ENCODE data around the gene TEC. TPM values are rescaled to one million over a fixed set of nuclear protein-coding genes. Genes with fewer than 3 reads are reported as not detected.
A peak's percentile ranks its signal among the peaks of the same experiment; 100 is the strongest.

TEC gene
- total and polyA plus RNA-seq, 4 donors: 0.98 to 2.6 (median 1.6) TPM

- H3K27ac ChIP-seq (ENCODE audit: low read depth, low read length): no peak overlapping the region
- no peaks in the 10 kb centered on the region for H3K4me1 ChIP-seq (ENCODE audit: control insufficient read depth, insufficient read depth, low read length)
- no peaks in the 10 kb centered on the region for H3K36me3 ChIP-seq (ENCODE audit: control insufficient read depth, insufficient read depth, low read length)
- no peak overlapping the region for H3K4me3 ChIP-seq (ENCODE audit: low read depth, low read length)
- H3K27me3 ChIP-seq (ENCODE audit: control insufficient read depth, insufficient read depth, low read length): no peaks in the 10 kb centered on the region
- no peaks in the 10 kb centered on the region for H3K9me3 ChIP-seq (ENCODE audit: control insufficient read depth, insufficient read depth, low read length)
- DNase-seq (ENCODE audit: low read depth in 4 of 6, low spot score in 6 of 6): no peak
These were observed 58.7 kb downstream of the TEC start for GRCh38 chr4:48210966-48211328.

- DNase-seq (ENCODE audit: low read depth in 4 of 6, low spot score in 6 of 6): peak in 1 of 6 donors; percentile 83
- Histone ChIP-seq H3K4me3 (ENCODE audit: low read depth, low read length) (no peak overlapping the region), H3K4me1 (ENCODE audit: control insufficient read depth, insufficient read depth, low read length) (no peaks in the 10 kb centered on the region), H3K36me3 (ENCODE audit: control insufficient read depth, insufficient read depth, low read length) (no peaks in the 10 kb centered on the region), H3K9me3 (ENCODE audit: control insufficient read depth, insufficient read depth, low read length) (no peaks in the 10 kb centered on the region), H3K27me3 (ENCODE audit: control insufficient read depth, insufficient read depth, low read length) (no peaks in the 10 kb centered on the region), H3K27ac (ENCODE audit: low read depth, low read length) (no peak overlapping the region)
- WGBS (ENCODE audit: insufficient coverage): no CpG with 5 or more reads among the region's 2 CpGs
These were observed 64.0 kb downstream of the TEC start for GRCh38 chr4:48205626-48206025.

- H3K27ac ChIP-seq (ENCODE audit: low read depth, low read length): no peak overlapping the region
- no peaks in the 10 kb centered on the region for H3K4me1 ChIP-seq (ENCODE audit: control insufficient read depth, insufficient read depth, low read length)
- no peaks in the 10 kb centered on the region for H3K36me3 ChIP-seq (ENCODE audit: control insufficient read depth, insufficient read depth, low read length)
- H3K27me3 ChIP-seq (ENCODE audit: control insufficient read depth, insufficient read depth, low read length): no peaks in the 10 kb centered on the region
- no peaks in the 10 kb centered on the region for H3K9me3 ChIP-seq (ENCODE audit: control insufficient read depth, insufficient read depth, low read length)
- 78% methylated on average over 2 of the region's 2 CpGs for WGBS (ENCODE audit: insufficient coverage)
- DNase-seq (ENCODE audit: low read depth in 4 of 6, low spot score in 6 of 6): peak in 1 of 6 donors; percentile 34
- H3K4me3 ChIP-seq (ENCODE audit: low read depth, low read length): no peak overlapping the region
These were observed 64.5 kb downstream of the TEC start for GRCh38 chr4:48205107-48205506.

- no peaks in the 10 kb centered on the region for H3K9me3 ChIP-seq (ENCODE audit: control insufficient read depth, insufficient read depth, low read length)
- no peaks in the 10 kb centered on the region for H3K36me3 ChIP-seq (ENCODE audit: control insufficient read depth, insufficient read depth, low read length)
- 65% methylated on average over 2 of the region's 3 CpGs for WGBS (ENCODE audit: insufficient coverage)
- H3K4me3 ChIP-seq (ENCODE audit: low read depth, low read length): no peak overlapping the region
- DNase-seq (ENCODE audit: low read depth in 4 of 6, low spot score in 6 of 6): peak in 2 of 6 donors; percentile 8 to 18
- no peak overlapping the region for H3K27ac ChIP-seq (ENCODE audit: low read depth, low read length)
- no peaks in the 10 kb centered on the region for H3K27me3 ChIP-seq (ENCODE audit: control insufficient read depth, insufficient read depth, low read length)
- no peaks in the 10 kb centered on the region for H3K4me1 ChIP-seq (ENCODE audit: control insufficient read depth, insufficient read depth, low read length)
These were observed 65.8 kb downstream of the TEC start for GRCh38 chr4:48203819-48204218.

GRCh38 chr4:48197643-48198237 lies 71.9 kb downstream of the TEC start:
- no peaks in the 10 kb centered on the region for H3K9me3 ChIP-seq (ENCODE audit: control insufficient read depth, insufficient read depth, low read length)
- no peak for DNase-seq (ENCODE audit: low read depth in 4 of 6, low spot score in 6 of 6)
- H3K27ac ChIP-seq (ENCODE audit: low read depth, low read length): no peak overlapping the region
- H3K27me3 ChIP-seq (ENCODE audit: control insufficient read depth, insufficient read depth, low read length): no peaks in the 10 kb centered on the region
- H3K36me3 ChIP-seq (ENCODE audit: control insufficient read depth, insufficient read depth, low read length): no peaks in the 10 kb centered on the region
- H3K4me1 ChIP-seq (ENCODE audit: control insufficient read depth, insufficient read depth, low read length): no peaks in the 10 kb centered on the region
- no peak overlapping the region for H3K4me3 ChIP-seq (ENCODE audit: low read depth, low read length)
- 97% methylated on average over 3 of the region's 5 CpGs for WGBS (ENCODE audit: insufficient coverage)

- Histone ChIP-seq H3K27ac (ENCODE audit: low read depth, low read length) (no peak overlapping the region), H3K4me3 (ENCODE audit: low read depth, low read length) (no peak overlapping the region), H3K9me3 (ENCODE audit: control insufficient read depth, insufficient read depth, low read length) (no peaks in the 10 kb centered on the region), H3K27me3 (ENCODE audit: control insufficient read depth, insufficient read depth, low read length) (no peaks in the 10 kb centered on the region), H3K36me3 (ENCODE audit: control insufficient read depth, insufficient read depth, low read length) (no peaks in the 10 kb centered on the region), H3K4me1 (ENCODE audit: control insufficient read depth, insufficient read depth, low read length) (no peaks in the 10 kb centered on the region)
- 94% methylated on average over 3 of the region's 9 CpGs for WGBS (ENCODE audit: insufficient coverage)
- DNase-seq (ENCODE audit: low read depth in 4 of 6, low spot score in 6 of 6): no peak
These were observed 72.7 kb downstream of the TEC start for GRCh38 chr4:48196758-48197504.

- H3K27ac ChIP-seq (ENCODE audit: low read depth, low read length): no peak overlapping the region
- no peak for DNase-seq (ENCODE audit: low read depth in 4 of 6, low spot score in 6 of 6)
- WGBS (ENCODE audit: insufficient coverage): 72% methylated on average over 2 of the region's 3 CpGs
These were observed 73.8 kb downstream of the TEC start for GRCh38 chr4:48195853-48196252.

GRCh38 chr4:48195374-48195773 lies 74.3 kb downstream of the TEC start:
- Histone ChIP-seq H3K4me1 (ENCODE audit: control insufficient read depth, insufficient read depth, low read length) (no peaks in the 10 kb centered on the region), H3K27ac (ENCODE audit: low read depth, low read length) (no peak overlapping the region), H3K36me3 (ENCODE audit: control insufficient read depth, insufficient read depth, low read length) (no peaks in the 10 kb centered on the region), H3K4me3 (ENCODE audit: low read depth, low read length) (no peak overlapping the region), H3K9me3 (ENCODE audit: control insufficient read depth, insufficient read depth, low read length) (no peaks in the 10 kb centered on the region), H3K27me3 (ENCODE audit: control insufficient read depth, insufficient read depth, low read length) (no peaks in the 10 kb centered on the region)
- WGBS (ENCODE audit: insufficient coverage): no CpG with 5 or more reads among the region's 3 CpGs
- peak in 1 of 6 donors; percentile 34 for DNase-seq (ENCODE audit: low read depth in 4 of 6, low spot score in 6 of 6)

More at GRCh38 chr4:48195853-48196252, 73.8 kb downstream of the TEC start:
- H3K27me3 ChIP-seq (ENCODE audit: control insufficient read depth, insufficient read depth, low read length): no peaks in the 10 kb centered on the region
- H3K9me3 ChIP-seq (ENCODE audit: control insufficient read depth, insufficient read depth, low read length): no peaks in the 10 kb centered on the region
- no peak overlapping the region for H3K4me3 ChIP-seq (ENCODE audit: low read depth, low read length)
- H3K4me1 ChIP-seq (ENCODE audit: control insufficient read depth, insufficient read depth, low read length): no peaks in the 10 kb centered on the region
- H3K36me3 ChIP-seq (ENCODE audit: control insufficient read depth, insufficient read depth, low read length): no peaks in the 10 kb centered on the region

- no peak for DNase-seq (ENCODE audit: low read depth in 4 of 6, low spot score in 6 of 6)
- Histone ChIP-seq H3K9me3 (ENCODE audit: control insufficient read depth, insufficient read depth, low read length) (no peaks in the 10 kb centered on the region), H3K36me3 (ENCODE audit: control insufficient read depth, insufficient read depth, low read length) (no peaks in the 10 kb centered on the region), H3K27ac (ENCODE audit: low read depth, low read length) (no peak overlapping the region), H3K27me3 (ENCODE audit: control insufficient read depth, insufficient read depth, low read length) (no peaks in the 10 kb centered on the region), H3K4me1 (ENCODE audit: control insufficient read depth, insufficient read depth, low read length) (no peaks in the 10 kb centered on the region), H3K4me3 (ENCODE audit: low read depth, low read length) (no peak overlapping the region)
- no CpG with 5 or more reads among the region's 1 CpG for WGBS (ENCODE audit: insufficient coverage)
These were observed 74.7 kb downstream of the TEC start for GRCh38 chr4:48194971-48195370.

GRCh38 chr4:48193921-48194468 lies 75.6 kb downstream of the TEC start:
- no peak overlapping the region for H3K27ac ChIP-seq (ENCODE audit: low read depth, low read length)
- WGBS (ENCODE audit: insufficient coverage): 100% methylated on average over 1 of the region's 3 CpGs
- no peaks in the 10 kb centered on the region for H3K36me3 ChIP-seq (ENCODE audit: control insufficient read depth, insufficient read depth, low read length)
- no peaks in the 10 kb centered on the region for H3K27me3 ChIP-seq (ENCODE audit: control insufficient read depth, insufficient read depth, low read length)
- no peak overlapping the region for H3K4me3 ChIP-seq (ENCODE audit: low read depth, low read length)
- no peak for DNase-seq (ENCODE audit: low read depth in 4 of 6, low spot score in 6 of 6)
- H3K9me3 ChIP-seq (ENCODE audit: control insufficient read depth, insufficient read depth, low read length): no peaks in the 10 kb centered on the region
- H3K4me1 ChIP-seq (ENCODE audit: control insufficient read depth, insufficient read depth, low read length): no peaks in the 10 kb centered on the region
